B cell (primary cell): ENCODE measurements around the gene CTNNA3.

ENCODE experiments used
- EZH2 ChIP-seq: IDR thresholded peaks from 2 replicates; pipeline ENCODE4 v1.6.1; 2012; ENCODE audit warnings: borderline replicate concordance, low read depth, mild to moderate bottlenecking, moderate library complexity, low read length; ENCODE audit not compliant: insufficient read depth, poor library complexity, severe bottlenecking
- TF ChIP-seq, protein P1 (sequence below): fragments of 200-600 bp; IDR thresholded peaks from one replicate; pipeline ENCODE4 v1.8.0; 2022; ENCODE audit warnings: antibody characterized with exemption, mild to moderate bottlenecking

DNA sequence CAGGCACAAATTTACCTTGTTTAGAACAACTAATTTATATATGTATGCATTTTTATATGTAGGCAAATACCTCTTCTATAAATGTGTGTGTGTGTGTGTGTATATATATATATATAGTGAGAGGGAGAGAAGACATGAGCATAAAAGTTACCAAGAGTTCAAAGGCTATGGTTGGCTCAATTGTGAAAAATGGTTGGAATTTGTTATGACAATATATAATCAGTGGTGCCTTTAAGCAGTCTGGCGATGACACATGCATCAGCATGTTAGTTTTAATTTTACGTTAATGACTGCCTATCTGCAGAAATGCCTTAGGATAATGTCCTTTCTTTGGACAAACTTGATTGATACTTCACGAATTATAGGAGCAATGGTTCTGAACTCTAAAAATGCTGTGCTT, 1750.9 kb downstream of the CTNNA3 start:
- no peak for TF ChIP-seq EZH2
- TF ChIP-seq, protein P1, sequence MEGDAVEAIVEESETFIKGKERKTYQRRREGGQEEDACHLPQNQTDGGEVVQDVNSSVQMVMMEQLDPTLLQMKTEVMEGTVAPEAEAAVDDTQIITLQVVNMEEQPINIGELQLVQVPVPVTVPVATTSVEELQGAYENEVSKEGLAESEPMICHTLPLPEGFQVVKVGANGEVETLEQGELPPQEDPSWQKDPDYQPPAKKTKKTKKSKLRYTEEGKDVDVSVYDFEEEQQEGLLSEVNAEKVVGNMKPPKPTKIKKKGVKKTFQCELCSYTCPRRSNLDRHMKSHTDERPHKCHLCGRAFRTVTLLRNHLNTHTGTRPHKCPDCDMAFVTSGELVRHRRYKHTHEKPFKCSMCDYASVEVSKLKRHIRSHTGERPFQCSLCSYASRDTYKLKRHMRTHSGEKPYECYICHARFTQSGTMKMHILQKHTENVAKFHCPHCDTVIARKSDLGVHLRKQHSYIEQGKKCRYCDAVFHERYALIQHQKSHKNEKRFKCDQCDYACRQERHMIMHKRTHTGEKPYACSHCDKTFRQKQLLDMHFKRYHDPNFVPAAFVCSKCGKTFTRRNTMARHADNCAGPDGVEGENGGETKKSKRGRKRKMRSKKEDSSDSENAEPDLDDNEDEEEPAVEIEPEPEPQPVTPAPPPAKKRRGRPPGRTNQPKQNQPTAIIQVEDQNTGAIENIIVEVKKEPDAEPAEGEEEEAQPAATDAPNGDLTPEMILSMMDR = no peak
